SK-N-SH (cell line): Measurements from ENCODE around the gene GRAMD1B.

Experiments
- CHD2 ChIP-seq: fragments of 150-350 bp; IDR thresholded peaks from 2 replicates; pipeline ENCODE4 v1.6.1; 2018; ENCODE audit warnings: low read length; ENCODE audit not compliant: partially characterized antibody
- CTCF ChIP-seq: fragments of 200-600 bp; sonication (generic); IDR thresholded peaks from 2 replicates; pipeline ENCODE4 v1.6.1; 2017; ENCODE audit warnings: antibody characterized with exemption, mild to moderate bottlenecking, moderate library complexity
- EP300 ChIP-seq, 2 experiments: IDR thresholded peaks; 2 replicates each; pipeline versions ENCODE4 v1.4.0 to v1.6.1; 2012; ENCODE audit warnings: borderline replicate concordance in 1 of 2, low read depth in 1 of 2, low read length in 1 of 2
- EZH2phosphoT487 ChIP-seq: fragments of 200-600 bp; sonication (generic); IDR thresholded peaks from 2 replicates; pipeline ENCODE4 v1.6.1; 2017; ENCODE audit warnings: low read depth, mixed run types, mild to moderate bottlenecking, antibody characterized with exemption, moderate library complexity, borderline replicate concordance
- FOSL2 ChIP-seq: IDR thresholded peaks from 2 replicates; pipeline ENCODE4 v1.4.0; 2012; ENCODE audit warnings: low read depth, mild to moderate bottlenecking, moderate library complexity, borderline replicate concordance
- POLR2AphosphoS5 ChIP-seq: IDR thresholded peaks from 2 replicates; pipeline ENCODE4 v1.6.1; 2012; ENCODE audit warnings: low read depth, low read length
- RCOR1 ChIP-seq: fragments of 150-350 bp; IDR thresholded peaks from 2 replicates; pipeline ENCODE4 v1.6.1; 2017; ENCODE audit warnings: antibody characterized with exemption, low read length
- RFX5 ChIP-seq: IDR thresholded peaks from 2 replicates; pipeline ENCODE4 v1.6.1; 2012; ENCODE audit warnings: mild to moderate bottlenecking, improper control_type of control experiment, low read length
- TAF1 ChIP-seq: IDR thresholded peaks from 2 replicates; pipeline ENCODE4 v1.6.1; 2012; ENCODE audit warnings: low read depth, mild to moderate bottlenecking, low read length, moderate library complexity, borderline replicate concordance
- TCF12 ChIP-seq: IDR thresholded peaks from 2 replicates; pipeline ENCODE4 v1.4.0; 2012
- YY1 ChIP-seq: IDR thresholded peaks from 2 replicates; pipeline ENCODE4 v1.4.0; 2012; ENCODE audit warnings: low read depth, mild to moderate bottlenecking
- ZBTB33 ChIP-seq: IDR thresholded peaks from 2 replicates; pipeline ENCODE4 v1.4.0; 2012; ENCODE audit warnings: low read depth, borderline replicate concordance
- TF ChIP-seq, protein P1 (sequence below): IDR thresholded peaks from 2 replicates; pipeline ENCODE4 v1.4.0; 2012; ENCODE audit warnings: low read depth

GRCh38 chr11:123588117-123588863 lies 158.2 kb downstream of the GRAMD1B start:
- TF ChIP-seq CTCF (no peak), RFX5 (no peak), YY1 (no peak), EZH2phosphoT487 (no peak), TAF1 (no peak), RCOR1 (no peak), ZBTB33 (no peak), POLR2AphosphoS5 (no peak), EP300 (IDR thresholded peaks at IDR 0.05; ENCODE audit: borderline replicate concordance in 1 of 2, low read depth in 1 of 2, low read length in 1 of 2) (no peak), TCF12 (no peak), FOSL2 (no peak), CHD2 (no peak)
- TF ChIP-seq, protein P1, sequence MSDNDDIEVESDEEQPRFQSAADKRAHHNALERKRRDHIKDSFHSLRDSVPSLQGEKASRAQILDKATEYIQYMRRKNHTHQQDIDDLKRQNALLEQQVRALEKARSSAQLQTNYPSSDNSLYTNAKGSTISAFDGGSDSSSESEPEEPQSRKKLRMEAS: no peak
